Measurements from ENCODE around the gene CPVL. TPM values are rescaled to one million over a fixed set of nuclear protein-coding genes. Genes with fewer than 3 reads are reported as not detected.

The CPVL gene
- total and polyA plus RNA-seq, 2 of the 4 experiments (the other 2 are of a cell fraction), result not detected

- Histone ChIP-seq H2BK5ac (ENCODE audit: low read depth, low read length, poor library complexity, severe bottlenecking) (no peak overlapping the region), H2BK20ac (ENCODE audit: low read depth, low read length) (no peak overlapping the region), H2AFZ (replicated peaks; ENCODE audit: low read length, poor library complexity) (no peak overlapping the region), H3K4me1 (ENCODE audit: control insufficient read depth, insufficient read depth, low read length) (peaks cover 11% of the 10 kb centered on the region), H4K8ac (ENCODE audit: low read depth in 2 of 2, low read length in 2 of 2) (no peak overlapping the region), H3K79me1 (ENCODE audit: low read depth in 1 of 2, low read length in 2 of 2) (no peaks in the 10 kb centered on the region), H2BK15ac (ENCODE audit: low read depth, low read length) (no peak overlapping the region), H3K18ac (ENCODE audit: low read depth, low read length) (no peak overlapping the region), H3K9me3 (ENCODE audit: control insufficient read depth, insufficient read depth, low read length) (peaks cover 7% of the 10 kb centered on the region; the same call in 1 of the 2 replicates), H3K27me3 (ENCODE audit: control insufficient read depth, insufficient read depth, low read length) (peaks cover 50% of the 10 kb centered on the region), H3K23ac (ENCODE audit: low read depth, low read length) (no peak overlapping the region), H3K4me2 (ENCODE audit: low read depth, low read length) (no peak overlapping the region), H4K91ac (ENCODE audit: insufficient read depth, low read depth, low read length) (no peak overlapping the region), H4K5ac (ENCODE audit: low read depth, low read length) (no peak overlapping the region), H3K36me3 (ENCODE audit: control insufficient read depth, insufficient read depth, low read length) (no peaks in the 10 kb centered on the region), H3K9ac (ENCODE audit: low read depth, low read length) (no peak overlapping the region), H3K4me3 (ENCODE audit: insufficient read depth, low read depth, low read length) (no peak overlapping the region), H3K4ac (ENCODE audit: low read depth, low read length) (no peak overlapping the region), H2AK9ac (replicated peaks; ENCODE audit: low read depth, low read length, poor library complexity) (no peak overlapping the region), H2AK5ac (ENCODE audit: low read depth, low read length) (no peak overlapping the region), H4K20me1 (ENCODE audit: insufficient read depth, low read length) (no peaks in the 10 kb centered on the region), H3K14ac (replicated peaks; ENCODE audit: low read depth, low read length) (no peak overlapping the region), H2BK120ac (ENCODE audit: low read depth, low read length) (no peak overlapping the region), H3K9me1 (ENCODE audit: insufficient read depth, low read length) (no peaks in the 10 kb centered on the region), H3K56ac (ENCODE audit: extremely low read depth, insufficient read depth, low read length) (no peak overlapping the region), H3K27ac (ENCODE audit: insufficient read depth, low read length) (no peak overlapping the region)
- no peak for ATAC-seq (ENCODE audit: low read depth)
- TF ChIP-seq MXI1 (IDR thresholded peaks at IDR 0.05; ENCODE audit: borderline replicate concordance, low read depth, low read length) (no peak), CHD1 (IDR thresholded peaks at IDR 0.05; ENCODE audit: low read depth, low read length) (no peak)
- intact Hi-C loops (cut with micrococcal nuclease), result no loop called here
- dilution Hi-C loops (cut with HindIII; ENCODE audit: low sequenced_read_pairs, unreplicated experiment), result no loop called here
- POLR2A ChIA-PET (ENCODE audit: unreplicated experiment), result no interaction called here
- CTCF ChIA-PET, result no interaction called here
- no TSS peak for BruUV-seq (replicated peaks)
- in situ Hi-C loops (cut with MboI; ENCODE audit: low sequenced_read_pairs), result no loop called here
- DNase-seq, result no peak
Measured at GRCh38 chr7:28954471-28954870, 191.9 kb downstream of the CPVL start.

Measured in IMR-90 (cell line).